ACHN (cell line): Measurements from ENCODE around the gene REEP1.
A peak's percentile ranks its signal among the peaks of the same experiment; 100 is the strongest.
"Not testable (repeated sequence)": the region's sequence is repeated elsewhere in the genome, so short reads cannot be mapped to it uniquely, and the experiment has no call there.

ENCODE experiments used
- DNase-seq: peaks from one replicate; pipeline ENCODE4 v3.0.0-alpha.2; 2015
- in situ Hi-C: cut with HindIII; loops from 2 replicates; pipeline ENCODE4 v1.10.0; 2017; ENCODE audit warnings: low sequenced_read_pairs, low pct_ligation_motif_present, low pct_unique_long_range_greater_than_20kb

Gene REEP1

DNA sequence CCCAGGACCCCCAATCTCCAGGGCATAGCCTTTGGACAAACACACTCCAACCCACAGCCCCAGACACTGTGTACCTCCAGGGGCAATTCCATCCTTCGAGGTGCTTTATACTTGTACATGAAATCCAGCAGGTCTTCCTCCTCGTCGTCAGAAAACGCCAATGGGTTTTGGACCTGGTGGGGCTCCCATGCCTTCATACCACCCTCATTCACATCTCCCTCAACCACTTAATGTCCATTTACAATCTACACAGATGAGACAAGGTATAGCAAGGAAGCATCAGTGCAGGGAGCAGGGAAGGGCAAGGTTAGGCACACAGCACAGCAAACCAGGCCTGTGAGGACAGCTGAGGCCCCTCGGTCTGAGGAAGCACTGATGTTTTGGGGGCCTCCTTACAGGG is 117.5 kb downstream of the REEP1 start:
- in situ Hi-C loops = no loop called here
- DNase-seq = no peak

DNA sequence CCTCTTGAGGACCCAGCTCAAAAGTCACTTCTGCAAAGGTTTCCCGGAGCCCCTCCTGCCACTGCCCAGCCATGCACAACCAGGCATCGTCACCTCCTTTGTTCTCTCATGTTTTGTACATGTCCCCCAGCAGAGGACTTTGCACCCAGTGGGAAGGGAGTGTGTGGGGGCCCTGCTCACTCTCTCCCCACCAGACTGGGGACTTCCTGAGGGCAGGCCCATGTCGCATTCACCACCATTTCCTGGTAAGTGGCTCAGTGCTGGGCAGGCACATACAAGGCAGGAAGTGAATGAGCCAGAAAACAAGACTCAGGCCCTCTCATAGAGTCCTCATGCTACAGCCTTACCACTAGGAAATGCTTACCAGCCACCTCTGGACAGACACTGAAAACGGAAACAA is 119.3 kb downstream of the REEP1 start:
- in situ Hi-C loops = no loop called here
- DNase-seq = no peak

DNA sequence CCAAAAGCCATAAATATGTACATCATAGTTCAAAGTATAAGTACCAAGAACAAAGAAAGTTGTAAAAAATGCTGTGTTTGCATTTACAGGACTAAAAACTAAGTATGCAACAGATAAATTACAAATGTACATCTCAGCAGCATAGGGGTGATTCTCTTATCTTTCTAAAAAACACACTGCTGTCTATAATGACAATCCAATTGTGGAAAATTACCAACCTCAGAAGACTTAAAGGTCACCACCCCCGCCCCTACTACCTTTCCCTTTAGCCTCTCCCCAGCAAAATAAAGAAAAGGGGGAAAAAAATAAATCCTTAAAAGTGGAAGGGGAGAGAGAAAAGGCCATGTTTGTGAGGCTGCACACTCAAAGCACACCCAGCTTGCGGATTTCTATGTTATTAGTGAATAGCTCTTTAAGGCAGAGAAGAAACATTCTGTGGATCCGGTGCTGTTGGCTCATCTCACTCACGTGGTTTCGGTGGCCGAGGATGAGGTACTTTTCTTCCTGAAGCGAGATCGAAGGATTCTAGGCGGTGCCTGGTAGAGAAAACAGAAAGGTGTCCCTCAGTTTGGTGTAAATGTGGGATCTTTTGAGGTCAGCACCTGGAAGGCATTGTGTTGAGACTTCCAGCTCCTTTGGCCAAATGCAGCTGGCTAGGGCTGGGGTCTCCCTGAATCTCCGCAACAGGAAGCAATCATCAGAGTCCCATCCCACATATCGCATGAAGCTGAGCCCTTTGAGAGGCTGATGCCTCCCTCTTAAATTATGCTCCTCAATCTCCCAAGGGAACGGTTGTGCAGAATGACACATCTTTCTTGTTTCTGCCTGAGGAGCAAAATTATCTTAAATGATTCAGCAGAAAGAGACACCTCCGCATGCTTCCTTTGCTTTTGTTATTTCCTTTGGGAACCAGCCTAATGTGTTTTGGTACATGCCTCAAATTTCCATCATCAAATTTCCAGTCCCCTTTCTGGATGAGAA is 120.6 kb downstream of the REEP1 start:
- no peak for DNase-seq
- in situ Hi-C loops = no loop called here

DNA sequence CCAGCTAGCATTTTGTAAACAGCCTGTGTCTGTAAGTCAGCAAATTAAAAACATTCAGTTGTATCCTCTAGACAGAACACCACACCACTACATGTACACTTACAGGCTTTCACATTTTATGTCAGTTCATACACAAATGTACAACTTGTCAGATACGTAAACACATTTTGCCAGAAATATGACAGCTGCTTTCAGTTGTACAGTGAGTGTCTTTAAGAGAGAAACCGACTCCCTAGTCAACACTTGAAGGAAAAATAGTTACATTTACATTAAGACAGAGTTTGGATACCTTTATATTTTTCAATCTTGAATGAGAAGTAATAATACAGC is 123.0 kb downstream of the REEP1 start:
- DNase-seq = no peak
- in situ Hi-C loops = no loop called here

DNA sequence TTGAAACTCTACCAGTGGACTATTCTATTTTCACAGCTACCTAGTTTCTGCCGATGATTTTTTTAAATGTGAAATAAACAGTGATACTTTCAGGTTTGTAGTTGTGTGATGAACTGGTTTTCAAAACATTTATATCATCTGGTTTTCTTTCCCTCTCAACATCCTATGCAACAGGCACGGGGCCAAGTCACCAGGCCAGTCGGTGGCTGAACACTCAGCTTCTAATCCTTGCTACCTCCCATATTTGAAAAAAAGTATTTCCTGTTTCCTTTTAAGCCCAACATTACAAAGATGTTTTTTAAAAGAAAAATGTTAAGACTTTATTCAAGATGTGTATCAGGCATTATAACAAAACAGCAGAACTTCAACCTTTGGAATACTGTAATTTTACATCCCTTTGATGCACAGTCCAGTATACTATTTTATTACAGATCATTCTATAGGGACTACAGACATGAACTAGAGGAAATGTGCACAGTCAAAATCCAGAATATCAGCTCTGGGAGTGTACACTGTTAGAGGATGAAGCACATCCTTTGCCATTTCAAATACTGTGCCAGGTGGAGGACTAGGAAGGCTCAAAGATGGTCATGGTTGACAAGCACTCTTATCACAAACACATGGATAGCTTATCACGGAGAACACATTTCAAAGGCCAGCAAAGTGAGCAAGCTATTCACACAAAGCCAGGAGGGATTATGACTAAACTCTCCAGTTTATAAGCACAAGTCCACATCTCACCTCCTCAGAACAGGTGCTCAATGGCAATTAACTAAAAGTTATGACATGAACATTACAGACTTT is 123.5 kb downstream of the REEP1 start:
- in situ Hi-C loops = no loop called here
- no peak for DNase-seq

DNA sequence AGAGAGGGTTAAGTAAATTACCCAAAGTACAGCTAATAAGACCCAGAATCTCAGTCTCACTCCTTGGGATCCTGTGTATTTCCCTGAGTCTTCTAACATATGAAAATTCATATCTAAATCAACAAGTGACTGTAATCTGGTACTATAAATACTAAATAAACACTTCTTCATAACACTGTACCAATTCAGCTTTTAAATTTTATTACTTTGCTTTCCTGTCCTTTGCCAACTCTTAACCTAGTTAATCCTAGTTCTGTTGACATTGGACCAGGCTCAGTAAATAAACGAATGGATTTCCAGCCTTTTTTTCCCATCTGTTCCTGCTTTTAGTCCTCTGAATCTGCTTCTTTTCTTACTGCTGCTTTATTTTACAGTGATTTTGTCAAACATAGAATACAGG is 124.4 kb downstream of the REEP1 start:
- no peak for DNase-seq
- in situ Hi-C loops = no loop called here

DNA sequence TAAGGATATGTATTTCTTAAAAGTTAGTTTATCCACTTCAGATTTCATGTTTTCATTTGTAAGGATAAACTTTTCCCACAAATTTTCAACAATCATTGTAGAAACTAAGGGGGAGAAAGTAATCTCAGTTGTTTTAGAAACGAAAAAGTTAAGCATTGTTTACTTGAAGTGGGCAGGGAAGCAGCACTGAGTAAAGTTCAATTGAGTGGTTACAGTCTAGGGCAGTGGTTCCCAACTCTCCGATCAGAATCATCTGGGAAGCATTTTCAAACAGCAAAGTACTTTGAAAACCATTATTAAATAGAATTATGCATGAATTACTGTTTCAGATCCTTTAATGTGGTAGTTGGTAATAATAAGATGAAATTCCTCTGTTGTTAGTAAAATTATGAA is 125.6 kb downstream of the REEP1 start:
- DNase-seq = no peak
- in situ Hi-C loops = no loop called here

DNA sequence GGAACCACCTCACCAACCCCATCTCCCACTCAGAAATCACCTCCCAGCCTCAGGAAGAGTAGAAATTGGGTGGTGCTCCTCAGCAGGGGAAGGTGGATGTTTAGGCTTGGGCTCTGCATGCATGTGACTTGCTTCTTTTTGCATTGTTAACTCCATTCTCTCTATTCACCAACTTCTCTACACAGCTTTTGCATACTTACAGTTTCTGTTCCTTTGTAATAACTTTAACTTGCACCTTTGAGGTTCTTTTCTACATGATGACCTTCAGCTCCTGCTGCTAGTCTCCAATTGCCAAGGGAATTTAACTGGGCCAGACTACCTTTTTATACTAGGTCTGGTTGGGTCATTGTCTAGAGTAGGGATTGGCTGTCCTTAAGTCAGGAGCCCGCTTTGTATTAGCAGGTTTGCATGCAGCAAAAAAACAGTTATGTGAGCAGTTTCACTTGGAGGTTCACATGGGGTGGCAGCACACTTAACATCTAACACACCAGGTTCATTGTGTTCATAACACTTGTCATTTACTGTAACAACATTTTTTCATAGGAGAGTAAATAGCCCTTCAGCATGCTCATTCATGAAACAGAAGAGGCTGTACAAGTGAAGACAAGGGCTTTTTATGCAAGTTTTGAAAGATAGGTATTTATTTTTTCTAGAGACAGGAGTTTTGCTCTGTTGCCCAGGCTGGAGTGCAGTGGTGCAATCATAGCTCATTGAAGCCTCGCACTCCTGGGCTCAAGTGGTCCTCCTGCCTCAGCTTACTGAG is 126.2 kb downstream of the REEP1 start:
- DNase-seq = no peak
- in situ Hi-C loops = no loop called here

DNA sequence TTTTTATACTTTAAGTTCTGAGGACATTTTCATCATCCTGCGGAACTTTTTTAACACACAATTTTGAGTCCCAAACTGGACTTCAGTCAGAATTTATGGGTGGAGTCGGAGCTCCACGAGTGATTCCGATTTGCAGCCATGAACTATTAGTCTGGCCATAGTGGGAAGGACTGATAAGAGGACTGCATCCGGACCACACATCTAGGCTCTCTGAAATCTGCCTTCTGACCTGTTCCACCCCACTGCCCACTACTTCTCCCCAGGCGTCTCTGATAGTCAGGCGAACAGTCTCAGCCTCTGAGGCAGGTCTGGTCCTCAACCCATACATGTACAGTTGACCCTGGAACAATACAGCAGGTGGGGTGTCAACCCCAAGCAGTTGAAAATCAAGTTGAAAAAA is 133.0 kb downstream of the REEP1 start:
- no peak for DNase-seq
- in situ Hi-C loops = no loop called here

DNA sequence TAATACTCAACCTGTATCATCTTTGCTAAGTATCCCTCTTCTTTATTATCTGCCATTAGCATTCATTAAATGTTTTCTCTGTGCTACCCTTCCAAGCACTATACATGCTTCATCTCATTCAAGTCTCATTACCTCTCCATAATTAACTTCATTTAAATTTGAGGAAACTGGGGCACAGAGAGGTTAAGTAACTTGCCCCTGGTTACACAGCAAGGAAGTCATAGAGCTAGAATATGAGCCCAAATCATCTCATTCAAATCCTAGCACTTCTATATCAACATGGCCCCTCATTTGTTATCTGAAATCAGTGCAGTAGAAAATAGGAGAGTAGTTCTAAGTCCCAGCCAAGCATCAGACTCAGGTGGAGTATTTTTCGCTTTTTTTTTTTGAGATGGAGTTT is 133.8 kb downstream of the REEP1 start:
- in situ Hi-C loops = no loop called here

DNA sequence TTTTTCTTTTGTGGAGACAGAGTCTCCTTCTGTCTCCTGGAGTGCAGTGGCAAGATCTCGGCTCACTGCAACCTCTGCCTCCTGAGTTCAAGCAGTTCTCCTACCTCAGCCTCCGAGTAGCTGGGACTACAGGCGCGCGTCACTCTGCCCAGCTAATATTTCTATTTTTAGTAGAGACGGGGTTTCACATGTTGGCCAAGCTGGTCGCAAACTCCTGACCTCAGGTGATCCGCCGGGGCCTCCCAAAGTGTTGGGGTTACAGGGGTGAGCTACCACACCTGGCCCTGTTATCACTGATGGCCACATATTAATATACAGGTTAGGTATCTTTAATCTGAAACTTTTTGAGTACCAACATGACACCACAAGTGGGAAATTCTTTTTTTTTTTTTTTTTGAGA is 134.7 kb downstream of the REEP1 start:
- in situ Hi-C loops = no loop called here
- no peak for DNase-seq

More for the DNA sequence above, 133.8 kb downstream of the REEP1 start:
- DNase-seq = no peak

DNA sequence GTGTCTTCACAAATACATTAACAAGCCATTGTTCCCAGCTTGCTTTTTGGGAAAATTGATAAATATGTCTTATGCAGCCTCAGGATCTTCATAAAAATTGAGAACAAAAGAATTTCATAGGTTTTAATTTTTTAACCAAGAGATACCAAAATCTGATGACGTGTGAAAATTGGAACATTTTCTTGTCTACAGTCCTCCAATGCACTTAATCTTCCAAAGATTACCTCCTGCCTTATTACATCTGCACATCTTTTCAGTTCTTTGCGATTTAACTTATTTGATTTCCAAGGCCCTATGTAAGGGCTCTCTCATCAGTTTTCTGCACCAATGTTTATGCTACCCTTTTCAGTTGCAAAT is 135.1 kb downstream of the REEP1 start:
- DNase-seq = no peak
- in situ Hi-C loops = no loop called here

DNA sequence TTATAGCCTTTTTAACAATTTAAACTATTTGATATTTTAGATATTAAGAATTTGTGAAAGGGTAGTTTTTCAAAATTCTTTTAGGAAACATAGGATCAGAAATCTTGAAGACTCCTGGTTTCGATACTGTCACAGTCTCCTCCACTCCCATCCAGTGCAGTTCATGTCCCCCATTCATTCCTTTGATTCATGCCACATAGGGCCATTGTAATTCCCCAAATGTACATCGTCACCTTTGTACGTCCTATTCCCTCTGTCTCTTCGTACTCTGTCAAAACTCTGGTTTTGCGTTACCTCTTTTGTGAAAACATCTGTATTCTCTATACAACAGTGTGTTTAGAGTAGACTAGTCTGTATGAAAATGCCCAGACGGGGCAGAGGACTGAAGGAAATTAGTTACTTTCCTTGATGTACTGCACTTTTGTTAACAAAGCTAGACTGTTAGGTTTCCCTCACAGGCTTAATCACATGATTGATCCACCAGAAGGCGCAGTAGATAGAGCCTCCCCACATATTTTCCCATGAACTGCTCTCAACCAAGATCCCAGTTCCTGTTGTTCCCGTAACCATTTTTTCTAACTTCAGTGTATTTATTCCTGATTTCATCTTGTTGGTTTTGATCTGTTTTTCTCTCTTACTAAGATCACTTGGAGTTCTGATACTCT is 135.6 kb downstream of the REEP1 start:
- DNase-seq = no peak
- in situ Hi-C loops = no loop called here

DNA sequence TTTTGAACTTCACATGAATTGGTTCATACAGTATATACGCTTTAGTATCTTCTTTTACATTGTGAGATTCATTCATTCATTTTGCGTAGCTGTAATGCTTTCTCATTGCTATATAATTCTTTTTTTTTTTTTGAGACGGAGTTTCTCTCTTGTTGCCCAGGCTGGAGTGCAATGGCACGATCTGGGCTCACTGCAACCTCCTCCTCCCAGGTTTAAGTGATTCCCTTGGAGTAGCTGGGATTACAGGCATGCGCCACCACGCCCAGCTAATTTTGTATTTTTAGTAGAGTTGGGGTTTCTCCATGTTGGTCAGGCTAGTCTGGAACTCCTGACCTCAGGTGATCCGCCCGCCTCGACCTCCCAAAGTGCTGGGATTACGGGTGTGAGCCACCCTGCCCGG is 136.9 kb downstream of the REEP1 start:
- DNase-seq, in situ Hi-C loops: not testable (repeated sequence)

DNA sequence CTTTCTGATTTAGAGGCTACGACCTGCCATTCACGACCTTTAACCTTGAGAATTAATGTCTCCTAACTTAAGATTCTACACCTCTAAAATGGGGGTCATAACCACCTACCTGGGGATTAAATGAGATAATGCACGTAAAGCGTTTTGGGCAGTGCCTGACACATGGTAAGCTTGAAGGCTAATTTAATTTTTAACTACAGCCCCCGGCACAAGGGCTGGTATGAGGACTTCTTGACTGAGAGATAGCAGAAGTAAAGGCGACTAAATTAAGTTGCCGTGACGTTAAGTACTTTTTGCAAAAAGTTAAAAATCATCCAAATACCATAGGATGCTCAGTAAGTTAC is 137.6 kb downstream of the REEP1 start:
- in situ Hi-C loops = no loop called here
- DNase-seq = peak; percentile 11

DNA sequence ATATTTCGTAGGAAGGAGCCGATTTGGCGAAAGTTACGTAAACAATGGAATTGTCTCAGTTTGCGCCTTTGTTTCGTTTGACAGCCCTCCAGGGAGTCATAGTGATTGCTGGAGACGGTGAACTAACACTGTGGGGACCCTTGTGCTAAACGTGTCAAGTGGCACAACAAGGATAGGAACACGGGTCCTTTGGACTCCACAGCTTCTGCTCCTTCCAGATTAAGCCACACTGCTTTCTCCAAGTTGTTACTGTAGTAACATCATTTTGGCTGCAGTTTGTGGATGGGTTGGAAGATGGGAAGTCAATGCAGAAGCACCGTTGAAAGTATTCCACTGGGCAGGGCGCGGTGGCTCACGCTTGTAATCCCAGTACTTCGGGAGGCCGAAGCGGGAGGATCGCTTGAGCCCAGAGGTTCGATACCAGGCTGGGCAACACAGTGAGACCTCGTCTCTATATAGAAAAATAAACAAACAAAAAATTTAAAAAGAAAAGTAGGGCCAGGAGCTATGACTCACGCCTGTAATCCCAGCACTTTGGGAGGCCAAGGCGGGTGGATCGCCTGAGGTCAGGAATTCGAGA is 141.5 kb downstream of the REEP1 start:
- in situ Hi-C loops = no loop called here
- no peak for DNase-seq

DNA sequence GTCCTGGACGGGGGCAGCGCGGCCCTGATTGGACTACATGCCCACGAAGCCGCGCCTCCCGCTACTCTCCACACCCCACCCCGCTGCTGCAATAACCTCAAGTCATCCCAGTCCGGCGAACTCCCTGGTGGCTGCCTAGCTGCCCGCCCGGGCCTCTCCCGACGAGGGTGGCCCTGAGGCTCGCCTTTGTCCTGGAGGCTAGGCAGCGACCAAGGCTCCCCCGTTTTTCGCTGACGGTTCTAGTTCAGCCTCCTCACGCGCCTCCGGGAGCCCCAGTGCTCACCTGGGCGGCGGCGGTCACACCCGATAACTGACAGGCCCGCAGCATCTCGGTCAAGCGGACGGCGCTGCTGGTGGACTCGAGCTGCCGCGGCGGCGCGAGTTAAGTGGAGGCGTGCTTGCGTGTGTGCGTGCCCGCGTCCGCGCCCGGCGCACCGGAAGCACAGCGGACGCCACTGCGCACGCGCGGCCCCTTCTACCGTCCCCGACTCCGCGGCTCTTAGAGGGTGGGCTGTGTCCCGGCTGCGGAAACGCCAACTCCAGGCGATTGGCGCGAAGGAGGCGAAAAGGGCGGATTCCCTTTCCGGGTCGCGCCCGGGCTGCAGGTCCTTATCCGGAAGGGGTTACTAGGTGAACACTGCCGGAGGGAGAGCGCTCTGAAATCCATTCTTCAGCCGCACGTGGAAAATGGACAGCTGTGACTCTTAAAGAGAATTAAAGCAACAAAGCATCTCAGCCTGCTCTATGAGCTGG is 142.2 kb downstream of the REEP1 start, which contains the start of gene IMMT:
Gene IMMT, minus strand, starts transcription at position 408 of the 753 bp plus-strand sequence. Its CDS starts 80 bp downstream, at position 328.
- in situ Hi-C loops = no loop called here
- DNase-seq = peak; percentile 96

DNA sequence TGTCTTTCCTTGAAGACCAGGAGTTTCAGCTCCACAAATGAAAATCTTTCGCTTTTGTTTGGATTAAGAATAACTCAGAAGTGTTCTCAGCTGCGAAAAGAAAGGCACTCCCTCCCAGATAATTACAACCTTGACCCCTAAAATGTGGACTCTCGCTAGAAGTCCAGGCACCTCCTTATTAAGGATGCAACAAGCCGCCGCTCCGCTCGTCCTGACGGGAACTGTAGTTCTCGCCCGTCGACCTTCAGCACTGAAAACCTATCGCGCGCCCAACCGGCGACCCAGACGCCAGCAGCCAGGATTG is 142.7 kb downstream of the REEP1 start:
- DNase-seq = peak; percentile 95
- in situ Hi-C loops = no loop called here
